Eye (tissue), 1 donor: ENCODE results near the gene ZNHIT3.
A peak's percentile ranks its signal among the peaks of the same experiment; 100 is the strongest.
"Not testable (repeated sequence)": the region's sequence is repeated elsewhere in the genome, so short reads cannot be mapped to it uniquely, and the experiment has no call there.

Experiments
- DNase-seq: peaks from one replicate; pipeline ENCODE4 v3.0.0-alpha.2; 2015

The ZNHIT3 gene

GRCh38 chr17:36486204-36487194, at the start of gene ZNHIT3:
Gene ZNHIT3, plus strand, starts transcription at chr17:36486681. Its CDS starts 19 bp downstream, at chr17:36486700.
- DNase-seq: peak; percentile 97

GRCh38 chr17:36441792-36442191, 44.7 kb upstream of the ZNHIT3 start:
- DNase-seq: not testable (repeated sequence)

- no peak for DNase-seq
These were observed 42.7 kb upstream of the ZNHIT3 start for GRCh38 chr17:36443777-36444176.

GRCh38 chr17:36449997-36450396, 36.5 kb upstream of the ZNHIT3 start:
- not testable (repeated sequence) for DNase-seq

- not testable (repeated sequence) for DNase-seq
These were observed 33.6 kb upstream of the ZNHIT3 start for GRCh38 chr17:36452888-36453287.

- DNase-seq: not testable (repeated sequence)
These were observed 28.8 kb upstream of the ZNHIT3 start for GRCh38 chr17:36457701-36458100.

- no peak for DNase-seq
These were observed 27.4 kb upstream of the ZNHIT3 start for GRCh38 chr17:36459045-36459444.

- no peak for DNase-seq
These were observed 26.9 kb upstream of the ZNHIT3 start for GRCh38 chr17:36459601-36460000.

GRCh38 chr17:36460265-36460937, 26.1 kb upstream of the ZNHIT3 start:
- no peak for DNase-seq

- DNase-seq: no peak
These were observed 25.0 kb upstream of the ZNHIT3 start for GRCh38 chr17:36461330-36462110.

GRCh38 chr17:36463916-36464764, 22.3 kb upstream of the ZNHIT3 start:
- peak; percentile 93 for DNase-seq

GRCh38 chr17:36464765-36465088, 21.8 kb upstream of the ZNHIT3 start:
- peak; percentile 15 for DNase-seq

GRCh38 chr17:36468903-36469635, 17.4 kb upstream of the ZNHIT3 start:
- peak; percentile 60 for DNase-seq

- no peak for DNase-seq
These were observed 16.7 kb upstream of the ZNHIT3 start for GRCh38 chr17:36469733-36470132.

- DNase-seq: no peak
These were observed 16.0 kb upstream of the ZNHIT3 start for GRCh38 chr17:36470499-36470898.

- DNase-seq: no peak
These were observed 11.9 kb upstream of the ZNHIT3 start for GRCh38 chr17:36474571-36474970.

- DNase-seq: no peak
These were observed 11.0 kb upstream of the ZNHIT3 start for GRCh38 chr17:36475346-36475970.

GRCh38 chr17:36481829-36482228, 4.7 kb upstream of the ZNHIT3 start:
- DNase-seq: no peak

- peak; percentile 95 for DNase-seq
These were observed 3.6 kb upstream of the ZNHIT3 start for GRCh38 chr17:36482611-36483504.

- DNase-seq: not testable (repeated sequence)
These were observed 2.5 kb upstream of the ZNHIT3 start for GRCh38 chr17:36484021-36484420.
